Naive thymus-derived CD8-positive, alpha-beta T cell (primary cell): ENCODE results near the gene ADARB1. TPM values are rescaled to one million over a fixed set of nuclear protein-coding genes. Genes with fewer than 3 reads are reported as not detected.

Experiments
- ATAC-seq, 2 donors: fragments of 150-1000 bp; cut with Tn5 transposase in 1 of 2; sonication (Bioruptor Pico), chemical (Tn5 transposase) in 1 of 2; 1 replicate in 1 of 2; 2 replicates in 1 of 2; pipeline ENCODE4 v1.10.0; 2021; ENCODE audit warnings: mild to moderate bottlenecking in 2 of 2, moderate library complexity in 2 of 2
- POLR2A ChIA-PET: fragments of 350-600 bp; sonication (Branson Sonifier 250); formaldehyde crosslinking; loops from one replicate; lab custom pipeline; 2021; ENCODE audit warnings: antibody characterized with exemption; lab: Charles Lee
- DNase-seq, 10 donors: peaks; one replicate each; pipeline versions ENCODE4 v3.0.0 to v3.0.0-alpha.2; 2020 to 2022
- H3K27ac Mint-ChIP-seq, 10 donors: one replicate each; pipeline ENCODE4 v1.8.0; 2020 to 2022; ENCODE audit warnings: mild to moderate bottlenecking in 10 of 10, mixed read lengths in 10 of 10, moderate library complexity in 4 of 10, inconsistent platforms in 1 of 10
- H3K27me3 Mint-ChIP-seq, 5 donors: one replicate each; pipeline ENCODE4 v1.8.0; 2021 to 2022; ENCODE audit warnings: mixed read lengths in 5 of 5
- H3K36me3 Mint-ChIP-seq, 3 donors: one replicate each; pipeline ENCODE4 v1.8.0; 2020 to 2022; ENCODE audit warnings: mixed read lengths in 3 of 3, mild to moderate bottlenecking in 2 of 3, inconsistent platforms in 1 of 3
- H3K4me1 Mint-ChIP-seq, 4 donors: one replicate each; pipeline ENCODE4 v1.8.0; 2021 to 2022; ENCODE audit warnings: mixed read lengths in 4 of 4
- H3K4me3 Mint-ChIP-seq, 10 donors: one replicate each; pipeline ENCODE4 v1.8.0; 2020 to 2022; ENCODE audit warnings: mild to moderate bottlenecking in 10 of 10, mixed read lengths in 10 of 10, moderate library complexity in 6 of 10, inconsistent platforms in 1 of 10
- H3K9me3 Mint-ChIP-seq, 9 donors: one replicate each; pipeline ENCODE4 v1.8.0; 2020 to 2022; ENCODE audit warnings: mixed read lengths in 9 of 9, mild to moderate bottlenecking in 3 of 9, inconsistent platforms in 1 of 9, moderate library complexity in 1 of 9
- polyA plus RNA-seq, 3 donors: library from polyadenylated mRNA; unstranded; fragments of 300-500 nt; fragmentation: Illumina TruSeq; gene quantifications; one replicate each; pipeline ENCODE4 v1.2.3, GENCODE V29; 2021
- total RNA-seq, 8 experiments: library from RNA in 2 of 8; stranded (reverse) in 2 of 8; gene quantifications; one replicate each; pipeline ENCODE4 v1.2.3 and lab custom pipeline; 2021 to 2026

The ADARB1 gene
- total and polyA plus RNA-seq, 5 experiments from 2014 or later: 2.9 to 36.9 (median 7.7) TPM

- ATAC-seq (no peak), DNase-seq (no peak)
- peaks cover 5 to 84% (median 47%) of the 10 kb centered on the region in 3 donors for H3K36me3 Mint-ChIP-seq
- no peak overlapping the region for H3K4me3 Mint-ChIP-seq
- no peaks in the 10 kb centered on the region for H3K9me3 Mint-ChIP-seq
- POLR2A ChIA-PET: no interaction called here
- H3K27me3 Mint-ChIP-seq: no peaks in the 10 kb centered on the region
- H3K27ac Mint-ChIP-seq: peak overlapping the region in 3 of 10 donors; percentile 6 to 74 (median 33)
- peaks cover 0 to 32% (median 0%) of the 10 kb centered on the region in 4 donors for H3K4me1 Mint-ChIP-seq
Observed at GRCh38 chr21:45208627-45208951, 134.2 kb downstream of the ADARB1 start.

DNA sequence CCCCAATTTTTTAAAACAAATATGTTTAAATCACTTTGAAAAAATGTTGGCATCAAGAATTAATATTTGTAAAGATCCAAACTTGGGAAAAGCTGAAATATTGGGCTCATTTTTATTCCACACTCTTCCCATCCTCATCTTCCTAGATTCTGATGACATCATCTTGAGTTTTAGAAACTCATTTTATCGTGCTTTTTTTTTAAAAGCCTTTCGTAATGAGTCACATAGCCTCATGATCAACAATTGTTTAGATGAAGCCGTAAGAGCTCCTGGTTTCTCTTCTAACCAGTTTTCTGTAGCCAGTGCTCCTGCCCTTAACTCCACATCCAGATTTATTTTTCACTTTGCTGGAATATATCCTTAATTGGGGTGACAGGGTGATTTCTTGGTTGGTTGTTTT lies 134.7 kb downstream of the ADARB1 start:
- Mint-ChIP-seq H3K4me3 (no peak overlapping the region), H3K36me3 (peaks cover 5 to 84% (median 48%) of the 10 kb centered on the region in 3 donors), H3K9me3 (no peaks in the 10 kb centered on the region), H3K27me3 (no peaks in the 10 kb centered on the region), H3K27ac (peak overlapping the region in 2 of 10 donors; percentile 24 to 44), H3K4me1 (peaks cover 0 to 32% (median 0%) of the 10 kb centered on the region in 4 donors)
- ATAC-seq (no peak), DNase-seq (no peak)
- POLR2A ChIA-PET: no interaction called here

DNA sequence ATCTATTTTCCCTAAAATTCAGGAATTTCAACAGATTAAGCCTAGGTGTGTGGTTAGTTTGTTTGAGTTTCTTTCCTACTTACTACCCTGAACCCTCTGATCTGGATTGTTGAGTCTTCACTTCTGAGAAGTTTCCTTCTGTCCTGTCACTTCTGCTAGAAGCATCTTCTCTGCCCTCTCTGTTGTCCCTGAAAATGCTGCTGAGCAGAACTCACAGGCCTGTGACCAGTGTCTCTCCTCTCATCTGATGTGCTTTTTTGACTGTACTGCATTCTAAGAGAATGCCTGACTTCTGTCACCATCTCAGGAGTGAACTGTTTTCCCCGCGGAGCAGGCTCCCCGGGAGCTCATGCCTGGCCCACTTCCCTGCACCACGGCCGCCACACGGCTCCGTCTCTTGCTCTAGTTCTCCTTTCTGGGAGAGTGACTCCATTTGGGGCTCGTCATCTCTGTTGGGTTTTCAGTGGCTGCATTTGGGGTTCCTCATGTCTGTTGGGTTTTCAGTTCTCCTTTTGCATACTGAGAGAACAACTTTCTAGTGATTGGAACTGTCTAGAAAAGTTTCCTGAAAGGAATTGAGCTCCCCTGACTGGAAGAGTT lies 135.4 kb downstream of the ADARB1 start:
- Mint-ChIP-seq H3K27me3 (no peaks in the 10 kb centered on the region), H3K9me3 (no peaks in the 10 kb centered on the region), H3K4me1 (peaks cover 0 to 32% (median 0%) of the 10 kb centered on the region in 4 donors), H3K4me3 (no peak overlapping the region), H3K36me3 (peaks cover 5 to 87% (median 50%) of the 10 kb centered on the region in 3 donors), H3K27ac (peak overlapping the region in 2 of 10 donors; percentile 44 to 58)
- DNase-seq: no peak
- POLR2A ChIA-PET: no interaction called here
- no peak for ATAC-seq

- POLR2A ChIA-PET: no interaction called here
- Mint-ChIP-seq H3K36me3 (peaks cover 5 to 89% (median 50%) of the 10 kb centered on the region in 3 donors), H3K4me3 (no peak overlapping the region), H3K27me3 (no peaks in the 10 kb centered on the region), H3K9me3 (no peaks in the 10 kb centered on the region), H3K27ac (peak overlapping the region in 3 of 10 donors; percentile 17 to 44 (median 27)), H3K4me1 (peaks cover 0 to 32% (median 0%) of the 10 kb centered on the region in 4 donors)
- no peak for ATAC-seq
- DNase-seq: no peak
Observed at GRCh38 chr21:45210461-45210983, 136.1 kb downstream of the ADARB1 start.

GRCh38 chr21:45211661-45212060 lies 137.3 kb downstream of the ADARB1 start:
- ATAC-seq (no peak), DNase-seq (no peak)
- no peaks in the 10 kb centered on the region for H3K27me3 Mint-ChIP-seq
- POLR2A ChIA-PET: interaction anchor here (0.6 kb wide), 1 partner anchor 552 kb away, joined by 4 read pairs; no protein-coding TSS in a partner anchor
- no peak overlapping the region for H3K4me3 Mint-ChIP-seq
- no peak overlapping the region for H3K27ac Mint-ChIP-seq
- peaks cover 0 to 32% (median 0%) of the 10 kb centered on the region in 4 donors for H3K4me1 Mint-ChIP-seq
- H3K9me3 Mint-ChIP-seq: peaks cover 0 to 6% (median 0%) of the 10 kb centered on the region in 9 donors
- H3K36me3 Mint-ChIP-seq: peaks cover 12 to 85% (median 57%) of the 10 kb centered on the region in 3 donors

DNA sequence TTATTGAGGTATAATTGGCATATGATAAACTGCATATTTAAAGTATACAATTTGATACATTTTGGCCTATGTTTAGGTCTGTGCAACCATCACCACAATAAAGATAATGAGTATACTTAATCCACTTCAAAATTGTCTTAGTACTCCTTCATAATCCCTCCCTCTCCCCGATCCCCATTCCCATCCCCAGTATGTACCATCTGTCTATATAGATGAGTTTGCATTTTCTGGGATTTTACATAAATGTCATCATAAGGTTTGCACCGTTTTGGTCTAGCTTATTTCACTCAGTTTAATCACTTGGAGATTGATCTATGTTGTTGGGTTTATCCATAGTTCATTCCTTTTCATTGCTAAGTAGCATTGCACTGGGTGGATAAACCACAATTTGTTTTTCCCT lies 139.0 kb downstream of the ADARB1 start:
- Mint-ChIP-seq H3K27me3 (no peaks in the 10 kb centered on the region), H3K4me1 (peaks cover 0 to 18% (median 0%) of the 10 kb centered on the region in 4 donors), H3K9me3 (peaks cover 0 to 16% (median 6%) of the 10 kb centered on the region in 9 donors), H3K36me3 (peaks cover 25 to 82% (median 63%) of the 10 kb centered on the region in 3 donors), H3K4me3 (no peak overlapping the region), H3K27ac (no peak overlapping the region)
- no peak for ATAC-seq
- no peak for DNase-seq
- POLR2A ChIA-PET: no interaction called here

GRCh38 chr21:45215213-45215612 lies 140.8 kb downstream of the ADARB1 start:
- Mint-ChIP-seq H3K27me3 (no peaks in the 10 kb centered on the region), H3K4me3 (no peak overlapping the region), H3K4me1 (peaks cover 0 to under 1% (median 0%) of the 10 kb centered on the region in 4 donors), H3K36me3 (peaks cover 28 to 80% (median 60%) of the 10 kb centered on the region in 3 donors), H3K27ac (peak overlapping the region in 1 of 10 donors; percentile 85), H3K9me3 (peaks cover 0 to 16% (median 8%) of the 10 kb centered on the region in 9 donors)
- POLR2A ChIA-PET: no interaction called here
- DNase-seq (no peak), ATAC-seq (no peak)

GRCh38 chr21:45217010-45217409 lies 142.6 kb downstream of the ADARB1 start:
- DNase-seq: no peak
- ATAC-seq: no peak
- no peaks in the 10 kb centered on the region for H3K27me3 Mint-ChIP-seq
- H3K36me3 Mint-ChIP-seq: peaks cover 28 to 80% (median 56%) of the 10 kb centered on the region in 3 donors
- no peak overlapping the region for H3K4me3 Mint-ChIP-seq
- POLR2A ChIA-PET: no interaction called here
- no peaks in the 10 kb centered on the region for H3K4me1 Mint-ChIP-seq
- H3K27ac Mint-ChIP-seq: no peak overlapping the region
- H3K9me3 Mint-ChIP-seq: peaks cover 0 to 16% (median 8%) of the 10 kb centered on the region in 9 donors

DNA sequence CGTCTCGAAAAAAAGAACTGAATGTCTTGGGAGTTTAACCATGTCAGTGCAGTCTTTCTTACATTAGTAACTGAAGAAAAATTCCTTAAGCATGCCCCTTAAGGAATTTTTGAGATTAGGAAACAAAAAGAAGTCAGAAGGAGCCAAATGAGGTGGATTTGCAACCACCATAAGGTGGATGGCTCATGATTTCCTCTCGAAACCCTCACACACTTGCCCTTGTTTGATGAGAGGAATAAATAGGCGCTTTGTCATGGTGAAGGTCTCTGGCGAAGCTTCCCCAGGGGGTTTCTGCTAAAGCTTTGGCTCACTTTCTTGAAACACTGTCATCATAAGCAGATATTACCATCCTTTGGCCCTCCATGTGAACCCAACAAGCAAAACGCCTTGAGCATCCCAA lies 145.1 kb downstream of the ADARB1 start:
- DNase-seq (no peak), ATAC-seq (no peak)
- Mint-ChIP-seq H3K36me3 (peaks cover 28 to 72% (median 48%) of the 10 kb centered on the region in 3 donors), H3K27ac (no peak overlapping the region), H3K4me1 (peaks cover 0 to 2% (median 2%) of the 10 kb centered on the region in 4 donors), H3K27me3 (no peaks in the 10 kb centered on the region), H3K9me3 (peaks cover 0 to 16% (median 8%) of the 10 kb centered on the region in 9 donors), H3K4me3 (no peak overlapping the region)
- POLR2A ChIA-PET: no interaction called here

DNA sequence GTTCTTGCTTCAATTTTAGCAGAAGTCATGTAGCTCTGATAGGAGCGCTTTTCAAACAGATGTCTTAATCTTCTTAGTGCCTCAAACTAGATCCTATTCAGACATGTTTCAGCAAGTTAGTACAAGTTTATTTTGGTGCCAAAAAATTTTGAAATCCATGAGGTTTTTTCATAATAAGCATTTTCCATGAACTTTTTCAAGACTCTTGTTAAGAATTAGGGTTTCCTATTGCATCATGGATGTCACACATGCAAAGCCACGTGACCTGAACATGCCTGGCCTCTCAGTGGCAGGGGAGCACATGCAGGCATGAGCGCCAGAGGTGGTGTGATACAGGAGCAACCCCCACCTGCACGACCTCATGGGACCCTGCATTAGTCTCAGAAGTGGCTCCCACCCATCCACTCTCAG lies 145.7 kb downstream of the ADARB1 start:
- Mint-ChIP-seq H3K36me3 (peaks cover 28 to 67% (median 44%) of the 10 kb centered on the region in 3 donors), H3K4me3 (no peak overlapping the region), H3K9me3 (peaks cover 0 to 16% (median 8%) of the 10 kb centered on the region in 9 donors), H3K27ac (no peak overlapping the region), H3K4me1 (peaks cover 0 to 7% (median 4%) of the 10 kb centered on the region in 4 donors), H3K27me3 (no peaks in the 10 kb centered on the region)
- POLR2A ChIA-PET: no interaction called here
- no peak for ATAC-seq
- no peak for DNase-seq

DNA sequence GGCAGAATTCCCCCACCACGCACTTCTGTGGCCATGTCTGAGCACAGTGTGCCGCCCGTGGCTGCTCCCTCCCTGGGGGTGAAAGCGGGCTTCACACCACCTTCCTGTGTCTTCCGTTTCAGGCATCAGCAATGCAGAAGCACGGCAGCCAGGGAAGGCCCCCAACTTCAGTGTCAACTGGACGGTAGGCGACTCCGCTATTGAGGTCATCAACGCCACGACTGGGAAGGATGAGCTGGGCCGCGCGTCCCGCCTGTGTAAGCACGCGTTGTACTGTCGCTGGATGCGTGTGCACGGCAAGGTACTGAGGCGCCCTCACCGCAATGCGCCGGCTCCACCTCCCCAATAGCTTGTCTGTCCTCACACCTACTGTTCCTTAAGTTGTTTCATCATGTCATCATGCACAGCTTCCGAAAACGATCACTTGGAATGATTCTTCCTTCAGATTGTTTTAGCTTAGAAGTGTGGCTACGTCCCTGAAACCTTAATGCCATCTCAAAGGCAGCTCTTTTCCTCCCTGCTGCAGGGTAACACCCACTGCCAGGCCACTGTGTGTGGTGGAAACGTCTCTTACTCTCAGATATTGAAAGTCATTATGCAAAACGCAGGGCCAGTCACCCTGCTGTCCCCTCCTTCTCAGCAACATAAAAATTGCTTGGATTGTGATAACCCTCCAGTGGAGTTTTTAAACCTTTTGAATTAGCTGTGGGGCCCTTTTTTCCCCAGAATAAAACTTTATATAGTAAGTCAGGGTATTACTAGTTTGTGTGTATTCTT lies 146.5 kb downstream of the ADARB1 start:
- Mint-ChIP-seq H3K9me3 (peaks cover 0 to 16% (median 8%) of the 10 kb centered on the region in 9 donors), H3K27ac (peak overlapping the region in 1 of 10 donors; percentile 37), H3K36me3 (peaks cover 28 to 61% (median 37%) of the 10 kb centered on the region in 3 donors), H3K4me3 (no peak overlapping the region), H3K27me3 (no peaks in the 10 kb centered on the region), H3K4me1 (peaks cover 2 to 15% (median 6%) of the 10 kb centered on the region in 4 donors)
- ATAC-seq: no peak
- POLR2A ChIA-PET: no interaction called here
- no peak for DNase-seq

GRCh38 chr21:45222001-45222400 lies 147.6 kb downstream of the ADARB1 start:
- no peak for DNase-seq
- Mint-ChIP-seq H3K36me3 (peaks cover 18 to 55% (median 29%) of the 10 kb centered on the region in 3 donors), H3K27ac (no peak overlapping the region), H3K9me3 (peaks cover 0 to 9% (median 5%) of the 10 kb centered on the region in 9 donors), H3K27me3 (no peaks in the 10 kb centered on the region), H3K4me1 (peaks cover 8 to 26% (median 17%) of the 10 kb centered on the region in 4 donors), H3K4me3 (no peak overlapping the region)
- ATAC-seq: no peak
- POLR2A ChIA-PET: no interaction called here
